Ishikawa (cell line): ENCODE data around the gene TMEM255B.

Source experiments
- TAF1 ChIP-seq: IDR thresholded peaks from 2 replicates; pipeline ENCODE4 v1.6.1; 2012; ENCODE audit warnings: low read depth, mild to moderate bottlenecking
- USF1 ChIP-seq: IDR thresholded peaks from 2 replicates; pipeline ENCODE4 v1.6.1; 2012
- YY1 ChIP-seq: IDR thresholded peaks from 2 replicates; pipeline ENCODE4 v1.6.1; 2012; ENCODE audit warnings: low read depth

GRCh38 chr13:113831061-113831460 lies 72.0 kb downstream of the TMEM255B start:
- TF ChIP-seq USF1 (no peak), YY1 (no peak), TAF1 (no peak)
